Testis (tissue), 2 donors: ENCODE data around the gene CHRNA1.

Experiments
- POLR2A ChIP-seq: fragments of 450-650 bp; IDR thresholded peaks from one replicate; pipeline ENCODE4 v1.6.1; 2017; ENCODE audit warnings: antibody characterized with exemption, mild to moderate bottlenecking, moderate library complexity
- TF ChIP-seq, protein P1 (sequence below), 3 experiments: fragments of 450-650 bp in 2 of 3; fragments of 200-600 bp in 1 of 3; sonication (generic) in 1 of 3; IDR thresholded peaks; one replicate each; pipeline ENCODE4 v1.5.1; 2016 to 2019; ENCODE audit warnings: antibody characterized with exemption in 3 of 3, mild to moderate bottlenecking in 2 of 3, moderate library complexity in 1 of 3

DNA sequence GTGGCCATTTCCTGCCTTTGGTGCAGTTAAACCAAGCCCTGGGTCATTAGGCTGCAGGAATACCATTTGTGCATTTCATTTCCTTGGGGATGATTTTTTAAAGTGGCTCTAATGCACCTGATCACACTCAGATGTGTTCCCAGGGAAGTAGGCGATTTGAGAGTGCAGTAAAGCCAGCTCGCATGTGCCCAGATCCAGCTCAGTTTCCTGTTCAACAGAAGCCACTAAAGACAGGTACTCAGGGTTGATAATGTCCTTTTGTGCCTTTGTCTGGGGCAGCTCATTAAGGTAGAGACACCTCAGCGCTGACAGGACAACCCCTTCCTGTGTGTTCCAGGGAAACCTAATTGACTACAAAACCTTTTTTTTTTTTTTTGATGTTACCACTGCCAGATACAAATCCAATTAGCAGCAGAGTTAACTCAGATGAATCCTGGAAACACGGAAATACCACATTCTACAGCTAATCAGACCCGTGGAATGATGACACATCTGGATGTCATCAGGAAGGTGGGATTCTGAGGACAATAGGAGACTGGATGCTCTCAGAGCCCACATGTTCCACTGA is 15.2 kb upstream of the CHRNA1 start:
- TF ChIP-seq, protein P1, sequence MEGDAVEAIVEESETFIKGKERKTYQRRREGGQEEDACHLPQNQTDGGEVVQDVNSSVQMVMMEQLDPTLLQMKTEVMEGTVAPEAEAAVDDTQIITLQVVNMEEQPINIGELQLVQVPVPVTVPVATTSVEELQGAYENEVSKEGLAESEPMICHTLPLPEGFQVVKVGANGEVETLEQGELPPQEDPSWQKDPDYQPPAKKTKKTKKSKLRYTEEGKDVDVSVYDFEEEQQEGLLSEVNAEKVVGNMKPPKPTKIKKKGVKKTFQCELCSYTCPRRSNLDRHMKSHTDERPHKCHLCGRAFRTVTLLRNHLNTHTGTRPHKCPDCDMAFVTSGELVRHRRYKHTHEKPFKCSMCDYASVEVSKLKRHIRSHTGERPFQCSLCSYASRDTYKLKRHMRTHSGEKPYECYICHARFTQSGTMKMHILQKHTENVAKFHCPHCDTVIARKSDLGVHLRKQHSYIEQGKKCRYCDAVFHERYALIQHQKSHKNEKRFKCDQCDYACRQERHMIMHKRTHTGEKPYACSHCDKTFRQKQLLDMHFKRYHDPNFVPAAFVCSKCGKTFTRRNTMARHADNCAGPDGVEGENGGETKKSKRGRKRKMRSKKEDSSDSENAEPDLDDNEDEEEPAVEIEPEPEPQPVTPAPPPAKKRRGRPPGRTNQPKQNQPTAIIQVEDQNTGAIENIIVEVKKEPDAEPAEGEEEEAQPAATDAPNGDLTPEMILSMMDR (IDR thresholded peaks at IDR 0.05) = no peak
- no peak for TF ChIP-seq POLR2A
